CD14-positive monocyte (primary cell): ENCODE results near the gene ANKRD23. TPM values are rescaled to one million over a fixed set of nuclear protein-coding genes. Genes with fewer than 3 reads are reported as not detected.

Source experiments
- DNase-seq, 3 donors: peaks; one replicate each; pipeline ENCODE4 v3.0.0-alpha.2; 2011 to 2022
- H2AFZ ChIP-seq: 2 replicates; pipeline ENCODE4 v1.6.0; 2012; ENCODE audit warnings: mild to moderate bottlenecking, low read depth, low read length, inconsistent platforms; ENCODE audit not compliant: insufficient read depth, poor library complexity, severe bottlenecking
- H3K27ac ChIP-seq, 2 donors: 1 replicate in 1 of 2; 2 replicates in 1 of 2; pipeline ENCODE4 v1.5.1; 2012 to 2013; ENCODE audit warnings: low read length in 2 of 2, control low read depth in 1 of 2, inconsistent platforms in 1 of 2, low read depth in 1 of 2, mild to moderate bottlenecking in 1 of 2
- H3K27me3 ChIP-seq, 2 donors: one replicate each; pipeline versions ENCODE4 v1.6.0 to v1.6.1; 2011 to 2013; ENCODE audit warnings: low read length in 2 of 2; ENCODE audit not compliant: control insufficient read depth in 2 of 2, insufficient read depth in 2 of 2
- H3K36me3 ChIP-seq, 2 donors: replicated peaks in 1 of 2; 1 replicate in 1 of 2; 2 replicates in 1 of 2; pipeline versions ENCODE4 v1.5.1 to v1.6.1; 2012 to 2013; ENCODE audit warnings: low read length in 2 of 2, control low read depth in 1 of 2, inconsistent platforms in 1 of 2, mild to moderate bottlenecking in 1 of 2; ENCODE audit not compliant: insufficient read depth in 2 of 2, control insufficient read depth in 1 of 2
- H3K4me1 ChIP-seq, 2 donors: 1 replicate in 1 of 2; 2 replicates in 1 of 2; pipeline versions ENCODE4 v1.5.1 to v1.6.1; 2012 to 2013; ENCODE audit warnings: low read length in 2 of 2, control low read depth in 1 of 2, inconsistent platforms in 1 of 2, mild to moderate bottlenecking in 1 of 2, moderate library complexity in 1 of 2; ENCODE audit not compliant: insufficient read depth in 2 of 2, control insufficient read depth in 1 of 2
- H3K4me2 ChIP-seq: replicated peaks from 2 replicates; pipeline ENCODE3; 2012; ENCODE audit warnings: low read length, moderate library complexity, mild to moderate bottlenecking; ENCODE audit not compliant: poor library complexity, severe bottlenecking; ENCODE audit errors: extremely low read depth
- H3K4me3 ChIP-seq, 3 experiments: fragments of 200-600 bp in 1 of 3; sonication (generic) in 1 of 3; replicated peaks in 1 of 3; 1 replicate in 2 of 3; 2 replicates in 1 of 3; pipeline ENCODE4 v1.5.1; 2011 to 2013; ENCODE audit warnings: low read length in 3 of 3, mild to moderate bottlenecking in 3 of 3, control low read depth in 2 of 3, low read depth in 2 of 3, inconsistent platforms in 1 of 3, moderate library complexity in 1 of 3
- H3K79me2 ChIP-seq: 2 replicates; pipeline ENCODE4 v1.6.0; 2012; ENCODE audit warnings: mild to moderate bottlenecking, control low read depth, inconsistent platforms, low read length, moderate library complexity; ENCODE audit not compliant: insufficient read depth
- H3K9ac ChIP-seq: 2 replicates; pipeline ENCODE4 v1.6.0; 2017; ENCODE audit warnings: low read length, mild to moderate bottlenecking; ENCODE audit not compliant: insufficient read depth, poor library complexity, severe bottlenecking
- H3K9me3 ChIP-seq, 2 donors: replicated peaks in 1 of 2; 1 replicate in 1 of 2; 2 replicates in 1 of 2; pipeline versions ENCODE4 v1.5.1 to v1.6.1; 2012 to 2013; ENCODE audit warnings: low read length in 2 of 2, control low read depth in 1 of 2; ENCODE audit not compliant: control insufficient read depth in 1 of 2, insufficient read depth in 1 of 2
- H4K20me1 ChIP-seq: 2 replicates; pipeline ENCODE4 v1.6.0; 2012; ENCODE audit warnings: mild to moderate bottlenecking, low read length, control low read depth, moderate library complexity; ENCODE audit not compliant: insufficient read depth
- H3K27ac Mint-ChIP-seq, 7 donors: one replicate each; pipeline ENCODE4 v1.8.0; 2020; ENCODE audit warnings: mild to moderate bottlenecking in 7 of 7, mixed read lengths in 7 of 7, moderate library complexity in 6 of 7, inconsistent platforms in 2 of 7
- H3K27me3 Mint-ChIP-seq, 3 donors: one replicate each; pipeline ENCODE4 v1.8.0; 2021 to 2022; ENCODE audit warnings: low read depth in 3 of 3, mild to moderate bottlenecking in 3 of 3, mixed read lengths in 3 of 3, moderate library complexity in 3 of 3, inconsistent platforms in 1 of 3
- H3K36me3 Mint-ChIP-seq, 2 donors: one replicate each; pipeline ENCODE4 v1.8.0; 2020; ENCODE audit warnings: mixed read lengths in 2 of 2, inconsistent platforms in 1 of 2, mild to moderate bottlenecking in 1 of 2
- H3K4me1 Mint-ChIP-seq: one replicate; pipeline ENCODE4 v1.8.0; 2020; ENCODE audit warnings: mild to moderate bottlenecking, mixed read lengths
- H3K4me3 Mint-ChIP-seq, 2 donors: one replicate each; pipeline ENCODE4 v1.8.0; 2020; ENCODE audit warnings: mild to moderate bottlenecking in 2 of 2, mixed read lengths in 2 of 2, moderate library complexity in 1 of 2
- H3K9me3 Mint-ChIP-seq, 7 donors: one replicate each; pipeline ENCODE4 v1.8.0; 2020 to 2022; ENCODE audit warnings: mixed read lengths in 7 of 7, mild to moderate bottlenecking in 6 of 7, moderate library complexity in 6 of 7, inconsistent platforms in 2 of 7
- CTCF ChIP-seq: fragments of 200-600 bp; IDR thresholded peaks from one replicate; pipeline ENCODE4 v1.8.0; 2022; ENCODE audit warnings: antibody characterized with exemption, mild to moderate bottlenecking
- WGBS: methylation state at CpG from one replicate; pipeline ENCODE4 v1.1.5; 2013; ENCODE audit warnings: missing lambda C conversion rate; ENCODE audit not compliant: insufficient coverage; 5-methylcytosine and 5-hydroxymethylcytosine counted together
- intact Hi-C, 2 donors: fragments of 100-400 bp; cut with micrococcal nuclease; formaldehyde crosslinking; loops; one replicate each; pipeline versions ENCODE4 v1.15.0 to v1.15.1; 2023
- polyA plus RNA-seq, 3 donors: library from polyadenylated mRNA; depleted of rRNA in 1 of 3; unstranded in 2 of 3; stranded (reverse) in 1 of 3; fragments of 300-500 nt in 2 of 3; fragments of >200 nt in 1 of 3; fragmentation: Illumina TruSeq in 2 of 3; gene quantifications; 1 replicate in 2 of 3; 2 replicates in 1 of 3; pipeline ENCODE4 v1.2.3, GENCODE V29; 2012 to 2021

Gene ANKRD23
- polyA plus RNA-seq, 3 donors = 1.4 TPM; not detected in 2

GRCh38 chr2:96853321-96853720 is 9.5 kb upstream of the ANKRD23 start:
- H3K9me3 Mint-ChIP-seq = peaks cover 0 to 2% (median 0%) of the 10 kb centered on the region in 7 donors
- no peaks in the 10 kb centered on the region for H4K20me1 ChIP-seq
- no peak overlapping the region for H3K4me3 Mint-ChIP-seq
- H3K27ac Mint-ChIP-seq = no peak overlapping the region
- H3K79me2 ChIP-seq = peaks cover 17% of the 10 kb centered on the region
- peaks cover 28 to 53% of the 10 kb centered on the region in 2 donors for H3K36me3 Mint-ChIP-seq
- no peaks in the 10 kb centered on the region for H3K9me3 ChIP-seq
- no peak for DNase-seq
- 98% methylated on average over 14 of the region's 15 CpGs for WGBS
- no peak overlapping the region for H3K9ac ChIP-seq
- peaks cover 20 to 49% of the 10 kb centered on the region in 2 donors for H3K36me3 ChIP-seq
- H3K27me3 Mint-ChIP-seq = peaks cover under 1 to 5% (median 3%) of the 10 kb centered on the region in 3 donors
- no peak overlapping the region for H3K4me3 ChIP-seq
- no peak overlapping the region for H3K4me2 ChIP-seq
- intact Hi-C loops = no loop called here
- H3K27me3 ChIP-seq = no peaks in the 10 kb centered on the region
- H3K4me1 Mint-ChIP-seq = peaks cover 15% of the 10 kb centered on the region
- peaks cover 12 to 16% of the 10 kb centered on the region in 2 donors for H3K4me1 ChIP-seq
- TF ChIP-seq CTCF = no peak
- H3K27ac ChIP-seq = no peak overlapping the region
- H2AFZ ChIP-seq = no peak overlapping the region

- DNase-seq = no peak
- Histone ChIP-seq H3K27me3 (no peaks in the 10 kb centered on the region), H3K79me2 (peaks cover 17% of the 10 kb centered on the region), H3K9me3 (no peaks in the 10 kb centered on the region), H3K36me3 (peaks cover 27 to 56% of the 10 kb centered on the region in 2 donors), H3K4me1 (peaks cover 12 to 14% of the 10 kb centered on the region in 2 donors), H2AFZ (no peak overlapping the region), H3K9ac (no peak overlapping the region), H3K27ac (no peak overlapping the region), H4K20me1 (no peaks in the 10 kb centered on the region), H3K4me2 (no peak overlapping the region), H3K4me3 (no peak overlapping the region)
- no peak overlapping the region for H3K27ac Mint-ChIP-seq
- H3K27me3 Mint-ChIP-seq = peaks cover 0 to 4% (median 4%) of the 10 kb centered on the region in 3 donors
- no peak overlapping the region for H3K4me3 Mint-ChIP-seq
- no peak for TF ChIP-seq CTCF
- H3K4me1 Mint-ChIP-seq = peaks cover 15% of the 10 kb centered on the region
- H3K9me3 Mint-ChIP-seq = peaks cover 0 to 2% (median 0%) of the 10 kb centered on the region in 7 donors
- 100% methylated on average over 5 of the region's 6 CpGs for WGBS
- peaks cover 33 to 60% of the 10 kb centered on the region in 2 donors for H3K36me3 Mint-ChIP-seq
- intact Hi-C loops = no loop called here
These were observed 8.8 kb upstream of the ANKRD23 start for GRCh38 chr2:96852667-96853066.
